ENCODE data around the gene EMC7. TPM values are rescaled to one million over a fixed set of nuclear protein-coding genes. Genes with fewer than 3 reads are reported as not detected.

EMC7 gene
- total RNA-seq, 1 donor from 2014 or later: 31.4 TPM

GRCh38 chr15:34049112-34049511, 52.5 kb downstream of the EMC7 start:
- no peak for TF ChIP-seq POLR2A (IDR thresholded peaks at IDR 0.05)
- no peak for TF ChIP-seq POLR2AphosphoS5 (IDR thresholded peaks at IDR 0.05; ENCODE audit: insufficient read depth in 1 of 2, low read depth in 1 of 2)
- no peak for TF ChIP-seq CTCF (IDR thresholded peaks at IDR 0.05)
- H3K9me3 ChIP-seq: peaks cover 6% of the 10 kb centered on the region
- intact Hi-C loops (cut with DNase I): no loop called here
- no peak for DNase-seq (ENCODE audit: extremely low spot score in 2 of 2)
- H3K36me3 ChIP-seq: no peaks in the 10 kb centered on the region
- H3K4me1 ChIP-seq: no peaks in the 10 kb centered on the region
- H3K27me3 ChIP-seq: no peaks in the 10 kb centered on the region
- H3K4me3 ChIP-seq: no peak overlapping the region
- no peak overlapping the region for H3K27ac ChIP-seq

- Histone ChIP-seq H3K27ac (no peak overlapping the region), H3K9me3 (peaks cover 6% of the 10 kb centered on the region), H3K4me3 (no peak overlapping the region), H3K36me3 (no peaks in the 10 kb centered on the region), H3K27me3 (no peaks in the 10 kb centered on the region), H3K4me1 (no peaks in the 10 kb centered on the region)
- intact Hi-C loops (cut with DNase I): no loop called here
- TF ChIP-seq POLR2A (IDR thresholded peaks at IDR 0.05) (no peak), CTCF (IDR thresholded peaks at IDR 0.05) (no peak), POLR2AphosphoS5 (IDR thresholded peaks at IDR 0.05; ENCODE audit: insufficient read depth in 1 of 2, low read depth in 1 of 2) (no peak)
- DNase-seq (ENCODE audit: extremely low spot score in 2 of 2): no peak
These were observed 53.5 kb downstream of the EMC7 start for GRCh38 chr15:34047893-34048775.

- TF ChIP-seq POLR2A (IDR thresholded peaks at IDR 0.05): no peak
- TF ChIP-seq POLR2AphosphoS5 (IDR thresholded peaks at IDR 0.05; ENCODE audit: insufficient read depth in 1 of 2, low read depth in 1 of 2): no peak
- no peak for TF ChIP-seq CTCF (IDR thresholded peaks at IDR 0.05)
- Histone ChIP-seq H3K27ac (no peak overlapping the region), H3K4me3 (no peak overlapping the region), H3K36me3 (no peaks in the 10 kb centered on the region), H3K27me3 (no peaks in the 10 kb centered on the region), H3K9me3 (peaks cover 6% of the 10 kb centered on the region), H3K4me1 (no peaks in the 10 kb centered on the region)
- no peak for DNase-seq (ENCODE audit: extremely low spot score in 2 of 2)
- intact Hi-C loops (cut with DNase I): no loop called here
These were observed 55.1 kb downstream of the EMC7 start for GRCh38 chr15:34046471-34047145.

- intact Hi-C loops (cut with DNase I): no loop called here
- Histone ChIP-seq H3K27ac (no peak overlapping the region), H3K4me3 (no peak overlapping the region)
These were observed 57.8 kb downstream of the EMC7 start for GRCh38 chr15:34043813-34044212.

More at GRCh38 chr15:34043813-34044212, 57.8 kb downstream of the EMC7 start:
- Histone ChIP-seq H3K4me1 (peaks cover 12% of the 10 kb centered on the region), H3K27me3 (no peaks in the 10 kb centered on the region), H3K36me3 (no peaks in the 10 kb centered on the region), H3K9me3 (no peaks in the 10 kb centered on the region)
- no peak for DNase-seq (ENCODE audit: extremely low spot score in 2 of 2)
- TF ChIP-seq POLR2A (IDR thresholded peaks at IDR 0.05) (no peak), POLR2AphosphoS5 (IDR thresholded peaks at IDR 0.05; ENCODE audit: insufficient read depth in 1 of 2, low read depth in 1 of 2) (no peak), CTCF (IDR thresholded peaks at IDR 0.05) (no peak)

Measured in vagina (tissue), 2 donors.